H1 (cell line): Measurements from ENCODE around the gene PRTG. TPM values are rescaled to one million over a fixed set of nuclear protein-coding genes. Genes with fewer than 3 reads are reported as not detected.

Experiments
- CTCF ChIA-PET: fragments of 300-600 bp; sonication (Branson Sonifier 250); formaldehyde crosslinking; loops from one replicate; lab custom pipeline; 2021; ENCODE audit not compliant: partially characterized antibody; lab: Charles Lee
- POLR2A ChIA-PET: fragments of 300-600 bp; sonication (Branson Sonifier 250); formaldehyde crosslinking; loops from one replicate; lab custom pipeline; 2021; ENCODE audit warnings: inconsistent platforms; ENCODE audit not compliant: partially characterized antibody; lab: Charles Lee
- DNase-seq, 2 experiments: peaks; one replicate each; pipeline versions ENCODE4 v3.0.0 to v3.0.0-alpha.2; 2010 to 2022; ENCODE audit warnings: low spot score in 2 of 2, low read depth in 1 of 2, mixed read lengths in 1 of 2
- FAIRE-seq: peaks from 2 replicates; lab custom pipeline; 2011; peaks lifted over from hg19 to GRCh38; lab: Jason Lieb, UNC
- H2AFZ ChIP-seq: 2 replicates; pipeline ENCODE4 v1.8.1; 2012; ENCODE audit warnings: low read length, inconsistent platforms
- H2AK5ac ChIP-seq: 2 replicates; pipeline ENCODE4 v1.6.1; 2013; ENCODE audit warnings: low read depth, low read length
- H2BK120ac ChIP-seq: replicated peaks from 2 replicates; pipeline ENCODE3; 2013; ENCODE audit warnings: low read depth, low read length, inconsistent platforms
- H2BK12ac ChIP-seq: 2 replicates; pipeline ENCODE4 v1.6.1; 2013; ENCODE audit warnings: low read depth, low read length
- H2BK15ac ChIP-seq: 2 replicates; pipeline ENCODE4 v1.6.1; 2013; ENCODE audit warnings: low read length
- H2BK20ac ChIP-seq: 2 replicates; pipeline ENCODE4 v1.6.1; 2013; ENCODE audit warnings: low read length
- H2BK5ac ChIP-seq: 2 replicates; pipeline ENCODE4 v1.6.1; 2013; ENCODE audit warnings: low read depth, low read length
- H3K14ac ChIP-seq: 2 replicates; pipeline ENCODE4 v1.6.1; 2013; ENCODE audit warnings: inconsistent platforms; ENCODE audit not compliant: insufficient read length
- H3K18ac ChIP-seq: 2 replicates; pipeline ENCODE4 v1.6.1; 2013; ENCODE audit warnings: low read length; ENCODE audit errors: extremely low read depth
- H3K23ac ChIP-seq: 2 replicates; pipeline ENCODE4 v1.6.1; 2013; ENCODE audit warnings: inconsistent platforms; ENCODE audit not compliant: insufficient read length
- H3K23me2 ChIP-seq: 2 replicates; pipeline ENCODE4 v1.6.1; 2013; ENCODE audit warnings: low read depth, low read length
- H3K27ac ChIP-seq: 2 replicates; pipeline ENCODE4 v1.6.1; 2011; ENCODE audit warnings: low read depth, low read length, inconsistent platforms
- H3K27me3 ChIP-seq, 4 experiments: replicated peaks in 1 of 4; 1 replicate in 1 of 4; 2 replicates in 3 of 4; pipeline versions ENCODE4 v1.6.1 to v1.8.1; 2011 to 2013; ENCODE audit warnings: low read length in 3 of 4, mild to moderate bottlenecking in 3 of 4, inconsistent platforms in 2 of 4, mixed read lengths in 2 of 4, moderate library complexity in 1 of 4; ENCODE audit not compliant: control insufficient read depth in 3 of 4, insufficient read depth in 3 of 4; ENCODE audit errors: extremely low read depth in 1 of 4
- H3K36me3 ChIP-seq, 4 experiments: 2 replicates each; pipeline versions ENCODE4 v1.6.1 to v1.8.1; 2011 to 2013; ENCODE audit warnings: mild to moderate bottlenecking in 4 of 4, low read length in 3 of 4, moderate library complexity in 2 of 4, control low read depth in 1 of 4, inconsistent platforms in 1 of 4; ENCODE audit not compliant: insufficient read depth in 4 of 4, control insufficient read depth in 2 of 4
- H3K4ac ChIP-seq: replicated peaks from 2 replicates; pipeline ENCODE3; 2013; ENCODE audit warnings: low read length, low read depth, mixed read lengths, inconsistent platforms; ENCODE audit not compliant: insufficient read length
- H3K4me1 ChIP-seq, 4 experiments: replicated peaks in 1 of 4; 1 replicate in 1 of 4; 2 replicates in 3 of 4; pipeline versions ENCODE4 v1.6.1 to v1.8.1; 2011 to 2013; ENCODE audit warnings: low read length in 3 of 4, inconsistent platforms in 2 of 4, mixed read lengths in 1 of 4; ENCODE audit not compliant: insufficient read depth in 4 of 4, control insufficient read depth in 3 of 4
- H3K4me2 ChIP-seq, 2 experiments: 2 replicates each; pipeline versions ENCODE4 v1.6.1 to v1.8.1; 2011 to 2013; ENCODE audit warnings: low read depth in 2 of 2, low read length in 2 of 2, control low read depth in 1 of 2, inconsistent platforms in 1 of 2, mild to moderate bottlenecking in 1 of 2; ENCODE audit not compliant: insufficient read depth in 1 of 2
- H3K4me3 ChIP-seq, 4 experiments: fragments of 200-600, 300-600 bp in 1 of 4; sonication (generic), shearing (Covaris generic), sonication (Bioruptor Twin) in 1 of 4; 2 replicates each; pipeline versions ENCODE4 v1.5.1 to v1.8.1; 2011 to 2016; ENCODE audit warnings: low read length in 4 of 4, low read depth in 3 of 4, control low read depth in 2 of 4, inconsistent platforms in 2 of 4, mild to moderate bottlenecking in 2 of 4, mixed read lengths in 1 of 4, moderate library complexity in 1 of 4; ENCODE audit not compliant: insufficient read depth in 2 of 4; ENCODE audit errors: extremely low read depth in 1 of 4
- H3K56ac ChIP-seq: replicated peaks from 2 replicates; pipeline ENCODE3; 2013; ENCODE audit warnings: low read depth, mild to moderate bottlenecking, mixed read lengths, low read length, inconsistent platforms; ENCODE audit not compliant: insufficient read length
- H3K79me1 ChIP-seq: 2 replicates; pipeline ENCODE4 v1.6.1; 2013; ENCODE audit warnings: low read depth, low read length, control low read depth
- H3K79me2 ChIP-seq, 2 experiments: 2 replicates each; pipeline versions ENCODE4 v1.6.1 to v1.8.1; 2012 to 2013; ENCODE audit warnings: low read length in 2 of 2, mild to moderate bottlenecking in 2 of 2, inconsistent platforms in 1 of 2; ENCODE audit not compliant: insufficient read depth in 2 of 2, control insufficient read depth in 1 of 2
- H3K9ac ChIP-seq, 4 experiments: replicated peaks in 1 of 4; 1 replicate in 1 of 4; 2 replicates in 3 of 4; pipeline versions ENCODE4 v1.6.1 to v1.8.1; 2011 to 2013; ENCODE audit warnings: low read depth in 3 of 4, low read length in 3 of 4, control low read depth in 2 of 4, mild to moderate bottlenecking in 2 of 4, moderate library complexity in 2 of 4, inconsistent platforms in 1 of 4; ENCODE audit errors: extremely low read depth in 1 of 4
- H3K9me3 ChIP-seq, 2 experiments: 2 replicates each; pipeline versions ENCODE4 v1.6.1 to v1.8.1; 2012 to 2013; ENCODE audit warnings: mild to moderate bottlenecking in 2 of 2, moderate library complexity in 2 of 2, control low read depth in 1 of 2, inconsistent platforms in 1 of 2, low read depth in 1 of 2, low read length in 1 of 2, mixed read lengths in 1 of 2; ENCODE audit not compliant: insufficient read depth in 2 of 2
- H4K20me1 ChIP-seq, 2 experiments: replicated peaks in 1 of 2; 2 replicates each; pipeline versions ENCODE3 to v1.8.1; 2011 to 2013; ENCODE audit warnings: inconsistent platforms in 2 of 2, low read length in 2 of 2, mild to moderate bottlenecking in 1 of 2; ENCODE audit not compliant: insufficient read depth in 2 of 2, control insufficient read depth in 1 of 2
- H4K5ac ChIP-seq: 2 replicates; pipeline ENCODE4 v1.6.1; 2013; ENCODE audit warnings: low read length, low read depth, mixed read lengths, inconsistent platforms; ENCODE audit not compliant: insufficient read length
- H4K8ac ChIP-seq: 2 replicates; pipeline ENCODE4 v1.8.0; 2013; ENCODE audit warnings: mild to moderate bottlenecking, moderate library complexity, low read length, inconsistent platforms; ENCODE audit not compliant: insufficient read depth; ENCODE audit errors: extremely low read depth
- H4K91ac ChIP-seq: replicated peaks from 2 replicates; pipeline ENCODE3; 2013; ENCODE audit warnings: low read length, mixed read lengths, inconsistent platforms; ENCODE audit not compliant: insufficient read length
- BCL11A ChIP-seq, 2 experiments: IDR thresholded peaks; one replicate each; pipeline ENCODE4 v1.6.1; 2011; ENCODE audit warnings: low read depth in 2 of 2, low read length in 2 of 2, mild to moderate bottlenecking in 2 of 2
- CREB1 ChIP-seq: IDR thresholded peaks from 2 replicates; pipeline ENCODE4 v1.6.1; 2012; ENCODE audit warnings: inconsistent platforms
- CTCF ChIP-seq, 3 experiments: IDR thresholded peaks; 1 replicate in 2 of 3; 2 replicates in 1 of 3; pipeline versions ENCODE4 v1.5.1 to v1.6.1; 2011; ENCODE audit warnings: low read length in 3 of 3, mild to moderate bottlenecking in 3 of 3, inconsistent platforms in 2 of 3, low read depth in 1 of 3, moderate library complexity in 1 of 3; ENCODE audit not compliant: insufficient read depth in 1 of 3; ENCODE audit errors: control extremely low read depth in 1 of 3
- JUN ChIP-seq: IDR thresholded peaks from 2 replicates; pipeline ENCODE4 v1.6.1; 2011; ENCODE audit warnings: low read depth, mild to moderate bottlenecking, improper control_type of control experiment, low read length
- JUND ChIP-seq: IDR thresholded peaks from 2 replicates; pipeline ENCODE4 v1.6.1; 2011; ENCODE audit warnings: mild to moderate bottlenecking, improper control_type of control experiment, low read length
- NANOG ChIP-seq: IDR thresholded peaks from 2 replicates; pipeline ENCODE4 v1.6.1; 2011; ENCODE audit warnings: low read length, low read depth, mild to moderate bottlenecking, inconsistent platforms; ENCODE audit not compliant: insufficient read depth, poor library complexity, severe bottlenecking
- NRF1 ChIP-seq: IDR thresholded peaks from 2 replicates; pipeline ENCODE4 v1.6.1; 2011; ENCODE audit warnings: mild to moderate bottlenecking, low read depth, low read length, improper control_type of control experiment
- RAD21 ChIP-seq, 2 experiments: IDR thresholded peaks in 1 of 2; conservative IDR thresholded peaks in 1 of 2; 2 replicates each; pipeline ENCODE4 v1.6.1; 2011; ENCODE audit warnings: low read depth in 2 of 2, low read length in 2 of 2, improper control_type of control experiment in 1 of 2, inconsistent platforms in 1 of 2, mild to moderate bottlenecking in 1 of 2, moderate library complexity in 1 of 2
- RNF2 ChIP-seq: fragments of 200-900, 300-1000 bp; sonication (generic); IDR thresholded peaks from 2 replicates; pipeline ENCODE4 v1.7.1; 2016; ENCODE audit warnings: borderline replicate concordance, low read depth, mild to moderate bottlenecking, antibody characterized with exemption, low read length; ENCODE audit not compliant: poor library complexity, severe bottlenecking; ENCODE audit errors: missing control alignments
- WGBS, 2 experiments: shearing (Covaris generic) in 1 of 2; methylation state at CpG; one replicate each; pipeline versions ENCODE4 v1.1.6 to v1.1.7; 2013 to 2015; ENCODE audit warnings: low lambda C conversion rate in 2 of 2, mixed read lengths in 2 of 2, inconsistent platforms in 1 of 2, low coverage in 1 of 2, missing lambda C conversion rate in 1 of 2; ENCODE audit not compliant: insufficient replicate concordance in 2 of 2, insufficient coverage in 1 of 2, insufficient read length in 1 of 2; ENCODE audit errors: extremely low coverage in 1 of 2, missing lambda C conversion rate in 1 of 2; 5-methylcytosine and 5-hydroxymethylcytosine counted together
- polyA plus RNA-seq, 7 experiments: library from polyadenylated mRNA; depleted of rRNA in 3 of 7; stranded (reverse) in 5 of 7; unstranded in 2 of 7; fragments of >200 nt in 5 of 7; fragments of 200-250 nt in 2 of 7; gene quantifications; 1 replicate in 5 of 7; 2 replicates in 1 of 7; 4 replicates in 1 of 7; pipeline versions ENCODE4 v1.2.1 to v1.2.3, GENCODE V29; 2011 to 2013; ENCODE audit warnings: missing spikeins in 2 of 7, mixed read lengths in 2 of 7
- total RNA-seq: library from RNA; stranded (reverse); fragmentation: NEBNext Ultra II Directional; extraction: Animal tissue kit (Norgen Biotek cat#: 25700); gene quantifications from 2 replicates; pipeline ENCODE4 v1.2.1, GENCODE V29; 2021

The PRTG gene
- total and polyA plus RNA-seq, 2 of the 8 experiments (the other 6 are each of a cell fraction or from before 2014, with no cell fraction given) = 3.1 to 3.2 TPM

- Histone ChIP-seq H2BK12ac (no peak overlapping the region), H3K9ac (no peak overlapping the region)
- TF ChIP-seq BCL11A (IDR thresholded peaks at IDR 0.05; ENCODE audit: low read depth in 2 of 2, low read length in 2 of 2) (no peak), RNF2 (no peak), NANOG (no peak), CTCF (IDR thresholded peaks at IDR 0.05; ENCODE audit: control extremely low read depth in 1 of 3, insufficient read depth in 1 of 3, low read depth in 1 of 3, low read length in 3 of 3) (peak; percentile 69 to 85 (median 82)), JUND (no peak), JUN (no peak), NRF1 (no peak), RAD21 (IDR thresholded peaks at IDR 0.05 in 1 of 2, conservative IDR thresholded peaks at IDR 0.05 in 1 of 2; ENCODE audit: low read depth in 2 of 2, low read length in 2 of 2) (peak; percentile 47 to 59), CREB1 (no peak)
Observed at GRCh38 chr15:55789066-55789660, 46.2 kb upstream of the PRTG start.

More at GRCh38 chr15:55789066-55789660, 46.2 kb upstream of the PRTG start:
- Histone ChIP-seq H4K5ac (no peak overlapping the region), H2BK15ac (no peak overlapping the region), H3K27me3 (no peaks in the 10 kb centered on the region), H2BK5ac (no peak overlapping the region), H3K4me1 (peaks cover 0 to 6% (median 2%) of the 10 kb centered on the region in 4 experiments; a peak in 3 of 7 replicates), H4K91ac (no peak overlapping the region), H3K23ac (no peak overlapping the region), H3K23me2 (no peaks in the 10 kb centered on the region; the same call in 1 of the 2 replicates), H3K4me2 (no peak overlapping the region), H3K36me3 (no peaks in the 10 kb centered on the region), H4K20me1 (no peaks in the 10 kb centered on the region), H3K4me3 (no peak overlapping the region), H2BK120ac (no peak overlapping the region), H4K8ac (no peak overlapping the region), H3K18ac (no peak overlapping the region), H3K79me1 (no peaks in the 10 kb centered on the region), H3K56ac (no peak overlapping the region), H3K14ac (no peak overlapping the region), H3K9me3 (peaks cover 0 to 2% of the 10 kb centered on the region in 2 experiments; a peak in 2 of 4 replicates), H3K27ac (no peak overlapping the region), H2BK20ac (no peak overlapping the region), H3K4ac (no peak overlapping the region), H2AK5ac (no peak overlapping the region), H3K79me2 (no peaks in the 10 kb centered on the region), H2AFZ (no peak overlapping the region)
- ChIA-PET POLR2A (no interaction called here), CTCF (interaction anchor here (0.7 to 7.9 kb wide), 29 partner anchors 9 to 456 kb away, joined by 3 to 110 read pairs (median 3); no protein-coding TSS in a partner anchor)
- DNase-seq = peak in 1 of 2 experiments; percentile 88
- peak; percentile 69 for FAIRE-seq
- 70 to 100% methylated on average over 1 to 8 of the region's 8 CpGs for WGBS, 2 experiments
